Panc1 (cell line): ENCODE results near the gene CACFD1. TPM values are rescaled to one million over a fixed set of nuclear protein-coding genes. Genes with fewer than 3 reads are reported as not detected.

ENCODE experiments used
- ATAC-seq: fragments of 200-7000 bp; cut with Tn5 transposase; 2 replicates; pipeline ENCODE4 v1.9.1; 2020; ENCODE audit warnings: mild to moderate bottlenecking, moderate library complexity
- BruUV-seq: library from RNA; stranded (reverse); fragments of 400-500 nt; replicated peaks from 2 replicates; lab custom pipeline; 2021; lab: Mats Ljungman, UMichigan
- CTCF ChIA-PET: fragments of 300-600 bp; sonication (Branson Sonifier 250); formaldehyde crosslinking; loops from one replicate; lab custom pipeline; 2022; ENCODE audit warnings: antibody characterized with exemption; lab: Charles Lee
- POLR2A ChIA-PET: fragments of 300-600 bp; sonication (Branson Sonifier 250); formaldehyde crosslinking; loops from one replicate; lab custom pipeline; 2022; ENCODE audit warnings: antibody characterized with exemption; lab: Charles Lee
- DNase-seq: peaks from one replicate; pipeline ENCODE4 v3.0.0-alpha.2; 2010; ENCODE audit warnings: low read depth, low spot score
- H3K27ac ChIP-seq: 2 replicates; pipeline ENCODE4 v1.5.1; 2011; ENCODE audit warnings: mild to moderate bottlenecking, low read length, inconsistent platforms
- H3K27me3 ChIP-seq: fragments of 200-500 bp; sonication (Bioruptor generic); 2 replicates; pipeline ENCODE4 v1.6.0; 2014; ENCODE audit warnings: low read length, inconsistent platforms; ENCODE audit not compliant: control insufficient read depth, insufficient read depth
- H3K36me3 ChIP-seq: fragments of 200-500 bp; sonication (Bioruptor generic); 2 replicates; pipeline ENCODE4 v1.5.1; 2014; ENCODE audit warnings: inconsistent platforms, mild to moderate bottlenecking, low read length, moderate library complexity; ENCODE audit not compliant: control insufficient read depth, insufficient read depth
- H3K4me1 ChIP-seq: 2 replicates; pipeline ENCODE4 v1.5.1; 2011; ENCODE audit warnings: inconsistent platforms, mild to moderate bottlenecking, low read length, moderate library complexity; ENCODE audit not compliant: control insufficient read depth, insufficient read depth
- H3K4me3 ChIP-seq, 2 experiments: 2 replicates each; pipeline ENCODE4 v1.5.1; 2011 to 2012; ENCODE audit warnings: low read depth in 2 of 2, low read length in 2 of 2, mild to moderate bottlenecking in 2 of 2, inconsistent platforms in 1 of 2, moderate library complexity in 1 of 2
- H3K9me3 ChIP-seq: fragments of 200-500 bp; sonication (Bioruptor generic); 2 replicates; pipeline ENCODE4 v1.5.1; 2014; ENCODE audit warnings: low read depth, mild to moderate bottlenecking, inconsistent platforms, low read length, moderate library complexity; ENCODE audit not compliant: control insufficient read depth, insufficient read depth
- POLR2AphosphoS5 ChIP-seq: IDR thresholded peaks from 2 replicates; pipeline ENCODE4 v1.6.1; 2012; ENCODE audit warnings: mild to moderate bottlenecking, low read depth, low read length, moderate library complexity
- SIN3A ChIP-seq: IDR thresholded peaks from 2 replicates; pipeline ENCODE4 v1.6.1; 2012; ENCODE audit warnings: low read depth, mild to moderate bottlenecking, low read length, moderate library complexity, borderline replicate concordance; ENCODE audit not compliant: insufficient read depth
- TCF7L2 ChIP-seq: IDR thresholded peaks from 2 replicates; pipeline ENCODE4 v1.6.1; 2011; ENCODE audit warnings: mild to moderate bottlenecking, low read depth, low read length, inconsistent platforms
- in situ Hi-C: cut with HindIII; loops from 2 replicates; pipeline ENCODE4 v1.10.0; 2016; ENCODE audit warnings: low sequenced_read_pairs, low pct_unique_long_range_greater_than_20kb
- intact Hi-C: fragments of 100-400 bp; cut with micrococcal nuclease; formaldehyde crosslinking; loops from one replicate; pipeline ENCODE4 v1.10.0; 2022; ENCODE audit not compliant: unreplicated experiment
- total RNA-seq: library from RNA; stranded (reverse); gene quantifications from one replicate; pipeline ENCODE4 v1.2.1, GENCODE V29; 2021; ENCODE audit not compliant: unreplicated experiment
- TF ChIP-seq, protein P1 (sequence below), 2 experiments: IDR thresholded peaks; 2 replicates each; pipeline ENCODE4 v1.6.1; 2011 to 2012; ENCODE audit warnings: low read depth in 2 of 2, control low read depth in 1 of 2, low read length in 1 of 2, mild to moderate bottlenecking in 1 of 2, moderate library complexity in 1 of 2; ENCODE audit not compliant: insufficient read depth in 1 of 2
- TF ChIP-seq, protein P2 (sequence below): fragments of 450-650 bp; IDR thresholded peaks from 2 replicates; pipeline ENCODE4 v1.5.1; 2017; ENCODE audit warnings: mild to moderate bottlenecking

CACFD1 gene
- total RNA-seq, 1 experiment from 2014 or later = 13.9 TPM

DNA sequence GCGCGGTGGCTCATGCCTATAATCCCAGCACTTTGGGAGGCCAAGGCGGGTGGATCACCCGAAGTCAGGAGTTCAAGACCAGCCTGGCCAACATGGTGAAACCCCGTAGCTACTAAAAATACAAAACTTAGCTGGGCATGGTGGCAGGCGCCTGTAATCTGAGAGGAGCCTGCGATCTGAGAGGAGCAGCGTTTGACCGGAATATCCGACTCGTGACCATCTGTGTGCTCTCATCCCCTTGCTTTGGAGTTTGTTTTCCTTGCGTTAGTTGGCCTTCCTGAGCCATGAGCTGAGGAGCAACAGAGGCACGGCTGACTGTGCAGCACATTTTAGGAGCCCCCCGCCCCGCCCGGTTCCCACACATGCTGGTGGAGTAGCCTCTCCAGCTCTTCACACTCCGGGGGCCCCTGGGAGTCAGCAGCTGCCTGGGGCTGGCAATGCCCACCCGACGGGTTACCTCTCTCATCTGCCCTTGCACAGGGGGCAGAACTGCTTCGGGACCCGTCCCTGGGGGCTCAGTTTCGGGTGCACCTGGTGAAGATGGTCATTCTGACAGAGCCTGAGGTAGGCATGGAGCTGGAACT lies 34.6 kb upstream of the CACFD1 start:
- H3K36me3 ChIP-seq = no peaks in the 10 kb centered on the region
- no peak overlapping the region for H3K27ac ChIP-seq
- H3K4me1 ChIP-seq = peaks cover 6% of the 10 kb centered on the region; the same call in 1 of the 2 replicates
- no peaks in the 10 kb centered on the region for H3K27me3 ChIP-seq
- TF ChIP-seq, protein P1, sequence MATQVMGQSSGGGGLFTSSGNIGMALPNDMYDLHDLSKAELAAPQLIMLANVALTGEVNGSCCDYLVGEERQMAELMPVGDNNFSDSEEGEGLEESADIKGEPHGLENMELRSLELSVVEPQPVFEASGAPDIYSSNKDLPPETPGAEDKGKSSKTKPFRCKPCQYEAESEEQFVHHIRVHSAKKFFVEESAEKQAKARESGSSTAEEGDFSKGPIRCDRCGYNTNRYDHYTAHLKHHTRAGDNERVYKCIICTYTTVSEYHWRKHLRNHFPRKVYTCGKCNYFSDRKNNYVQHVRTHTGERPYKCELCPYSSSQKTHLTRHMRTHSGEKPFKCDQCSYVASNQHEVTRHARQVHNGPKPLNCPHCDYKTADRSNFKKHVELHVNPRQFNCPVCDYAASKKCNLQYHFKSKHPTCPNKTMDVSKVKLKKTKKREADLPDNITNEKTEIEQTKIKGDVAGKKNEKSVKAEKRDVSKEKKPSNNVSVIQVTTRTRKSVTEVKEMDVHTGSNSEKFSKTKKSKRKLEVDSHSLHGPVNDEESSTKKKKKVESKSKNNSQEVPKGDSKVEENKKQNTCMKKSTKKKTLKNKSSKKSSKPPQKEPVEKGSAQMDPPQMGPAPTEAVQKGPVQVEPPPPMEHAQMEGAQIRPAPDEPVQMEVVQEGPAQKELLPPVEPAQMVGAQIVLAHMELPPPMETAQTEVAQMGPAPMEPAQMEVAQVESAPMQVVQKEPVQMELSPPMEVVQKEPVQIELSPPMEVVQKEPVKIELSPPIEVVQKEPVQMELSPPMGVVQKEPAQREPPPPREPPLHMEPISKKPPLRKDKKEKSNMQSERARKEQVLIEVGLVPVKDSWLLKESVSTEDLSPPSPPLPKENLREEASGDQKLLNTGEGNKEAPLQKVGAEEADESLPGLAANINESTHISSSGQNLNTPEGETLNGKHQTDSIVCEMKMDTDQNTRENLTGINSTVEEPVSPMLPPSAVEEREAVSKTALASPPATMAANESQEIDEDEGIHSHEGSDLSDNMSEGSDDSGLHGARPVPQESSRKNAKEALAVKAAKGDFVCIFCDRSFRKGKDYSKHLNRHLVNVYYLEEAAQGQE (IDR thresholded peaks at IDR 0.05; ENCODE audit: insufficient read depth in 1 of 2, low read depth in 2 of 2, low read length in 1 of 2) = no peak
- TF ChIP-seq POLR2AphosphoS5 = no peak
- TF ChIP-seq, protein P2, sequence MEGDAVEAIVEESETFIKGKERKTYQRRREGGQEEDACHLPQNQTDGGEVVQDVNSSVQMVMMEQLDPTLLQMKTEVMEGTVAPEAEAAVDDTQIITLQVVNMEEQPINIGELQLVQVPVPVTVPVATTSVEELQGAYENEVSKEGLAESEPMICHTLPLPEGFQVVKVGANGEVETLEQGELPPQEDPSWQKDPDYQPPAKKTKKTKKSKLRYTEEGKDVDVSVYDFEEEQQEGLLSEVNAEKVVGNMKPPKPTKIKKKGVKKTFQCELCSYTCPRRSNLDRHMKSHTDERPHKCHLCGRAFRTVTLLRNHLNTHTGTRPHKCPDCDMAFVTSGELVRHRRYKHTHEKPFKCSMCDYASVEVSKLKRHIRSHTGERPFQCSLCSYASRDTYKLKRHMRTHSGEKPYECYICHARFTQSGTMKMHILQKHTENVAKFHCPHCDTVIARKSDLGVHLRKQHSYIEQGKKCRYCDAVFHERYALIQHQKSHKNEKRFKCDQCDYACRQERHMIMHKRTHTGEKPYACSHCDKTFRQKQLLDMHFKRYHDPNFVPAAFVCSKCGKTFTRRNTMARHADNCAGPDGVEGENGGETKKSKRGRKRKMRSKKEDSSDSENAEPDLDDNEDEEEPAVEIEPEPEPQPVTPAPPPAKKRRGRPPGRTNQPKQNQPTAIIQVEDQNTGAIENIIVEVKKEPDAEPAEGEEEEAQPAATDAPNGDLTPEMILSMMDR = no peak
- no peak for TF ChIP-seq TCF7L2
- TF ChIP-seq SIN3A = no peak
- H3K9me3 ChIP-seq = no peaks in the 10 kb centered on the region
- no peak for ATAC-seq
- POLR2A ChIA-PET = no interaction called here
- no peak for DNase-seq
- intact Hi-C loops (no loop called here), in situ Hi-C loops (no loop called here)
- BruUV-seq = no TSS peak
- H3K4me3 ChIP-seq = no peak overlapping the region
- CTCF ChIA-PET = interaction anchor here (0.6 kb wide), 1 partner anchor 63 kb away, joined by 5 read pairs; no protein-coding TSS in a partner anchor

GRCh38 chr9:133426011-133426410 lies 33.8 kb upstream of the CACFD1 start:
- TF ChIP-seq POLR2AphosphoS5 = no peak
- TF ChIP-seq SIN3A = no peak
- TF ChIP-seq TCF7L2 = no peak
- TF ChIP-seq, protein P2 = no peak
- TF ChIP-seq, protein P1 (IDR thresholded peaks at IDR 0.05; ENCODE audit: insufficient read depth in 1 of 2, low read depth in 2 of 2, low read length in 1 of 2) = no peak
- ATAC-seq (no peak), DNase-seq (no peak)
- no peaks in the 10 kb centered on the region for H3K27me3 ChIP-seq
- BruUV-seq = no TSS peak
- H3K36me3 ChIP-seq = no peaks in the 10 kb centered on the region
- no peak overlapping the region for H3K4me3 ChIP-seq
- no peak overlapping the region for H3K27ac ChIP-seq
- intact Hi-C loops = no loop called here
- no peaks in the 10 kb centered on the region for H3K9me3 ChIP-seq
- in situ Hi-C loops = no loop called here
- H3K4me1 ChIP-seq = peaks cover 6% of the 10 kb centered on the region; the same call in 1 of the 2 replicates
- ChIA-PET CTCF (no interaction called here), POLR2A (no interaction called here)
